HL-60/S4 treated with phorbol 12-myristate 13-acetate at 8.2 ng/mL for 4 days and 3 days (cell line): ENCODE measurements around the gene PRICKLE2.

Experiments
- in situ Hi-C: fragments of 300-500 bp; cut with MboI; formaldehyde crosslinking; loops from 2 replicates; pipeline ENCODE4 v1.15.0; 2022; ENCODE audit warnings: low sequenced_read_pairs

The PRICKLE2 gene

GRCh38 chr3:64251019-64251418 is 25.8 kb upstream of the PRICKLE2 start:
- in situ Hi-C loops, result no loop called here

DNA sequence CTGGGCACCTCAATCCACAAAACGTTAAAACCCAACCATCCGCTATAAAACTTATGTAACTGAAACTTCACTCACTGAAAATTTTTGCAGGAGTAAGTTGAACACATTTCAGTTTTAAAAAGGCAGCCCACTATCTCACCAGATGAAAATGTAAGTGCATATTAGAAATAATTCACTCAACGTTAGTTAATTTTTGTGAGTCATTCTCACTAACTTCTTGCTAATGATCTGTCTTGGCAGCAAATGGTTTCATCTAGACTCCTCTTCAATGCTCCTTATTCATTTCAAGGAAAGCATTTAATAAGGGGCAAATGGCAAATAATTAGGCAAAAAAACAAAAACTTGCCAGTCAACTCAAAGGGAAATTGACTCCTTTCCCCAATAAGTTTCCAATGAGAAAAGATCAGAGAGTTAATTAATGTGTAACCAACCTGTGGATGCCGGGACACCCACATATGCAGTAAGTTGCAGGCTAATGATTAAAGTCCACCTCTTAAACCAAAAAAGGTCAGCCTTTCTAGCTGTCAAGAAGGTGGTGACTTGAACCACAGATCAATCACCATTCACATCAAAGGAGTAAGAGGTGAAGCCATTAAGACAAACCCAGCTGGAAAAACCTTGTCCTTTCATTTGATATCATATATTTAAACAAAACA is 22.9 kb upstream of the PRICKLE2 start:
- in situ Hi-C loops, result no loop called here

DNA sequence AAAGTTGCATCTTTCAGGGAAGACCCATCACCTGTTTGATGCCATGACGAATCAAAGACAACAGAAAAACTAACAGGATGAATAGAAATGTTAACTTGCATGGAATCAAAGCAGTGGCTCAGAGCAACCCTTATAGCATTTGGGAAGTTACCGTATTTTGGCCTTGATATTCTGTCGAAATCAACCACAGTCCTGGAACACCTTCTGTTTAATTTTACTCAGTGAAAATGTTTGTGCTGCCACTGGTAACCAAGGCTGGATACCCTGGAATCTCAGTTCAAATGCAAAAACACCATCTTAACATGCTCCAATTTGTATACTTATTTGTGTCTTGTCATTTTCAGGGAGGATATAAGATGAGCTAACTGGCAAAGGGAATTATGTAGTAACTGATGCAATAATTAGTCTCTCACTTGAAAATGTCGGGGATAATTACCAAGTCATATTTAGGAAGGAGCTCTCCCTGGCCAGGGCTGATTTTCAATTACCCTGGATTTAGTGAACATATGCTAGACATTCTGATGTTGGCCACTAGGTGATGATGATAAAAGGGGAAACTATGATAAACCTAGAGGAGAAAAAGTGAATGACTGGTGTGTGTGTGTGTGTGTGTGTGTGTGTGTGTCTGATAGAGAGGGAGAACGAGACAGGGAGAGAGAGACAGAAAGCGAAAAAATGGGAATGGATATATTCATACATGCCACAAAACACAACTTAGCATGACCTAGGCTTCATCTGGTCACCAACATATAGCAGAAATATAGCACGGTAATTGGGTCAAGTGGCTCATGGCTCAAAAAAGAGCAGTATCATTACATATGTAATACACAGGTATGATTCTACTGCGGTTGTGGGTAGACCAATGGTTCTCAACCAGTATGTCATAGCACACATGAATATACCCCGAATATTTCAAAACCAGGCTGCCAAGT is 19.0 kb upstream of the PRICKLE2 start:
- in situ Hi-C loops, result no loop called here

GRCh38 chr3:64242435-64242834 is 17.2 kb upstream of the PRICKLE2 start:
- in situ Hi-C loops, result no loop called here

- in situ Hi-C loops, result no loop called here
Observed at GRCh38 chr3:64240959-64241358, 15.7 kb upstream of the PRICKLE2 start.

DNA sequence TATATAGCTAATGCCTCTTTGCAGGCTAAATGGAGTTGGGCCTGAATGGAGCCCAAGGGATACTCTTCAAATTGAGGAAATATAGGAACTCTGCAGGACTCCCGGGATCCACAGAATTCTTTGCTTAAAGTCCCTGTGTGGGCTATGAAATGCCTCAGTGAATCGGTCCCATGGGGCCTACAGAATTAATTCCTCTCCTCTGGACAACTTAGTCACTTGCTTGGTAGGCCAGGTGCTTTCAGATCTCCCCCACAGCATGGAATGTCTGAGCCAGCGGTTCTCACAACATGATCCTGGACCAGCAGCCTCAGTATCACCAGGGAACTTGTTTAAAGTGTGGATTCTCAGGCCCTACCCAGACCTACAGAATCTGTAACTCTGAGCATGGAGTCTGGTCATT is 15.1 kb upstream of the PRICKLE2 start:
- in situ Hi-C loops, result no loop called here

DNA sequence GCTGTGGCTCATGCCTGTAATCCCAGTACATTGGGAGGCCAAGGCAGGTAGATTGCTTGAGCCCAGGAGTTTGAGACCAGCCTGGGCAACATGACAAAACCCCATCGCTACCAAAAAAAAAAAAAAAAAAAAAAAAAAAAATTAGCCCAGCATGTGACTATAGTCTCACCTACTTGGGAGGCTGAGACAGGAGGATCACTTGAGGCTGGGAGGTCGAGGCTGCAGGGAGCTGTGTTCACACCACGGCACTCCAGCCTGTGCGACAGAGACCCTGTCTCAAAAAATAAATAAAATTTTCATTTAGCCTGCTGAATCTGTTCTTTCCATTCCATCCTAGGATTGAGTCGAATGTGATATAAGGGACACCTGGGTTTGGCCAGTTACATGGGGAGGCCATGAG is 14.6 kb upstream of the PRICKLE2 start:
- in situ Hi-C loops, result no loop called here

DNA sequence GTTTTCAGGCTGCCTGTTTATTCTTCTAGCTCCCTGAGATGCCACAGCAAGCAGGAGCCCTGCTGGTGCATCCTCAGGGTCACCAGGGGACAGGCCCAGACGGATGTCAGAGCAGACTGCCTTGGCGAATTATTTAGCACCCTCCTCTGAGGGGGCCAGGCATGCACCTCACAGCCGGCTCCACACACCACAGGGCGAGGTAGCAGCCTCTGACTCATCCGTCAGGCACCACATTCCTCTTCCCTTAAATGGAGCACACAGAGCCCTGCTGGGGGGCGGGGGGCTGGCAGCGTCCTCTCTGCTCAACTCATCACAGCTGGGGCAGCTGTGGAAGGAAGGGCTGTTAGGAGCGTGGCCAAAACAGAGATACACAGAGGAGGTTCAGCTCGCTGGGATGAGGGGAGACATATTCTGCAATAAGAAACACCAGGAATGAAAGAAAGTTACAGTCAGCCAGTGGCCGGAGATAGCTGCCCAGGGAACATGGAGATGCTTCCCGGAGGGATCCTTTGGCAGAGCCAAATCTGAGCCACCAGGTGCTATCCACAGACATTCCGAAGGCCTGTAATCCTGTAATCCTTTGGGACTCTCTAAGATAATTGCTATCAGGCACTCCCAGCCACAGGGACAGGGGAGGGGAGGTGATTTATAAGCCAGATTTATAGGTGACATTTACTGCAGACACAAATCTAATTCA is 13.9 kb upstream of the PRICKLE2 start:
- in situ Hi-C loops, result no loop called here

GRCh38 chr3:64237083-64237482 is 11.8 kb upstream of the PRICKLE2 start:
- in situ Hi-C loops, result no loop called here

DNA sequence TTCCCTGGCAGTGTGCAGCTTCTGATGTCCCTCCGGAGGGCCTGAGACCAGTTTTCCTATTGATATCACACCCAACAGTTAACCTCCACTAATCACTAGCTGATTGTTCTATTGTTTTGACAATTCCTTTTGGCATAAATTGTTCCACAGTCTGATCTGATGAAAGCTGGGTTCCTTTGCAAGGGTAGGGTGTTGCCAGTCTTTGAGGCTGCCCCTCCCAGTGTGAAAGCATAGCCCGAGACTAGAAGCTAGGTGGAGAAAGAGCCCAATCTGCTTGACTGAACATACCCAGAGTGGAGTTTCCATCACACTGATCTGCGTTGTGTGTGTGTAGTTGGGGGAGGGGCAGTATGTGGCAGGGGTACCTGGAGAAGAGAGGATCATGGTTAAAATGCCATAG is 10.3 kb upstream of the PRICKLE2 start:
- in situ Hi-C loops, result no loop called here

GRCh38 chr3:64234571-64234970 is 9.3 kb upstream of the PRICKLE2 start:
- in situ Hi-C loops, result no loop called here

DNA sequence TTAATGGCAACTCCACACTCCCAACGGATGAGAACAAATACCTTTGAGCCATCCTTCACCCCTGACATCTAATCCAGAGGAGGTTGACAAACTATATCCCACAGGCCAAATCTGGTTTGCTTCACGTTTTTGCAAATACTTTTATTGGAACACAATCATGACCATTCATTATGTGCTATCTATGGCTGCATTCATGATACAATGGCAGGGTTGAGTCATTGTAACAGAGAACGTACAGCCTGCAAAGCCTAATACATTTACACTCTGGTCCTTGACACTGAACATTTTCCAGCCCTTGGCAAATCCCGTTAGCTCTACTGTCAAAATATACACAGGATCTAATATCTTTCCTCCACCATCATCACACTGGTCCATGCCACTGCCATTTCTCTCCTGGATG is 7.6 kb upstream of the PRICKLE2 start:
- in situ Hi-C loops, result no loop called here

DNA sequence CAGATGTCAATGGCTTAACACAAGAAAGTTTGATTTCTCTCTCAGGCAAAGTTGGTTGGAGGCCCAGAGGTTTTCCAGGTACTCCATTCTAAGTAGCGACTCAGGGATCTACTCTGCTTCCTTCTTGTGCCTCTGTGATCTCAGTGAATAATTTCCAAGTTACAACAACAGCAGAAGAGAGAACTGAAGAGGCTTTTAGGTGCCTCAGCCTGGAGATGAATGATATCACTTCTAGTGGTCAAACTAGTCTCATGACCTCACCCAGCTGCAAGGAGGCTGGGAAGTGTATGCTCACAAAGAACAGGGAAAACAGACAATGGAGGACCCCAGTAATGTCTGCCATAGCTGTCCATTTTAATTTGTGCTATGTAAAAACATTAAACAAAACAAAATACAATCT is 4.6 kb upstream of the PRICKLE2 start:
- in situ Hi-C loops, result no loop called here

DNA sequence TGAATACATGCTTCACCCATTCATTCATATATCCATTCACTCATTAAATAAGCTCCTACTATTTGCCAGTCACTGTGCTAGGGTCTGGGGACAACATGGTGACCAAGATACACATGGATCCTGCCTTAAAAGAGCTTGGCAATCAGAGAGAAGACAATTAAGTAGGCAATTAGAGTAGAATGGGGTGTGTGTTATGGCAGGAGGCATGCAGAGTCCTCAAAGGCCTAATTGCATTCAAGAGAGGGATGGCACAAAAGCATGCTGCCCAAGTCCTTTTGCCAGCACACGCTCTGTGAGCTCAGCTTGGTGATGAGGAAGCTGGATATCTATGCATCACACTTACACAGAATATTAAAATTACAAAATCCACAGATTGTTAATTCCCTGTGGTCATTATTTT is 2.8 kb upstream of the PRICKLE2 start:
- in situ Hi-C loops, result no loop called here

- in situ Hi-C loops, result no loop called here
Observed at GRCh38 chr3:64226730-64227129, 1.5 kb upstream of the PRICKLE2 start.

- in situ Hi-C loops, result no loop called here
Observed at GRCh38 chr3:64225695-64226499, 631 bp upstream of the PRICKLE2 start.

GRCh38 chr3:64223791-64224745 is 1.2 kb downstream of the PRICKLE2 start:
- in situ Hi-C loops, result no loop called here

DNA sequence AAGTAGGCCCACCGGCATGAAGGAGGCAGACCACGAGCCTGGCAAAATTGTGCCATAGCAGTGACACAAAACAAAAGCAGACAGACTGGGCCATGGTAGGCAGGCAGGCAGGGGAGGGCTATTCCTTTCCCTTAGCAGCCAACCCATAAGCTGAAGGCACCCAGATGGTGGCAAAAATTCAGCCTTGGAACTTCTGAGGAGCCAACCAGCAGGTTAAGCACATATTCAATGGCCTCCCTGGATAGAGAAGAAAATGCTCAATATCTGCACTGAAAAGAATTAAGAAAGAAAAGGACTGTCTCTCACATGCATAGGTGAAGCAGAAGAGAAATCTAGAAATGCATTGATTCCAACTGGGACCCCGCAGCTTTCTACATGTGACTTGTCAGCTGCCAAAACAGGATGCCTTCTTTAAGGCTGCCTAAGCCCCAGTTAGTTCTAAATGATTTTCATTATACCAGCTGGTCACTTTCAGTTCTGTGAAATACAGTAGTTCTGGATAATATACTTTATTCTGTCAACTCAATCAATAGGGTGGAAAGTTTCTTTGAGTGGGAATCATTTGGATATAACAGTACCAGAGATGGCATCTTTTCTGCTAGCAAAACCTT is 2.7 kb downstream of the PRICKLE2 start:
- in situ Hi-C loops, result no loop called here

GRCh38 chr3:64221571-64222257 is 3.6 kb downstream of the PRICKLE2 start:
- in situ Hi-C loops, result no loop called here
